CD4-positive, alpha-beta memory T cell (primary cell): Measurements from ENCODE around the gene PIGBOS1. TPM values are rescaled to one million over a fixed set of nuclear protein-coding genes. Genes with fewer than 3 reads are reported as not detected.

Experiments
- CTCF ChIA-PET: fragments of 350-600 bp; sonication (Branson Sonifier 250); formaldehyde crosslinking; loops from one replicate; lab custom pipeline; 2021; ENCODE audit warnings: inconsistent platforms; ENCODE audit not compliant: partially characterized antibody; lab: Charles Lee
- POLR2A ChIA-PET: fragments of 350-600 bp; sonication (Branson Sonifier 250); formaldehyde crosslinking; loops from one replicate; lab custom pipeline; 2021; ENCODE audit not compliant: partially characterized antibody; lab: Charles Lee
- DNase-seq, 5 donors: peaks; one replicate each; pipeline versions ENCODE4 v3.0.0 to v3.0.0-alpha.2; 2020 to 2022; ENCODE audit warnings: mixed read lengths in 1 of 5
- H3K27ac ChIP-seq: one replicate; pipeline ENCODE4 v1.7.0; 2013; ENCODE audit warnings: low read depth, low read length
- H3K27me3 ChIP-seq: 2 replicates; pipeline ENCODE4 v1.7.0; 2013; ENCODE audit warnings: mild to moderate bottlenecking, low read length, moderate library complexity; ENCODE audit not compliant: insufficient read depth
- H3K36me3 ChIP-seq: 2 replicates; pipeline ENCODE4 v1.7.0; 2013; ENCODE audit warnings: mild to moderate bottlenecking, low read length, moderate library complexity; ENCODE audit not compliant: insufficient read depth
- H3K4me1 ChIP-seq: 2 replicates; pipeline ENCODE4 v1.7.0; 2013; ENCODE audit warnings: mild to moderate bottlenecking, low read length, moderate library complexity; ENCODE audit not compliant: insufficient read depth
- H3K4me3 ChIP-seq, 2 donors: one replicate each; pipeline ENCODE4 v1.7.0; 2013; ENCODE audit warnings: low read length in 2 of 2, mild to moderate bottlenecking in 1 of 2
- H3K9me3 ChIP-seq, 2 donors: one replicate each; pipeline ENCODE4 v1.7.0; 2013; ENCODE audit warnings: low read length in 2 of 2, control low read depth in 1 of 2; ENCODE audit not compliant: control insufficient read depth in 1 of 2
- H3K27ac Mint-ChIP-seq, 7 donors: one replicate each; pipeline ENCODE4 v1.8.0; 2020 to 2021; ENCODE audit warnings: mixed read lengths in 7 of 7, mild to moderate bottlenecking in 6 of 7, inconsistent platforms in 3 of 7, moderate library complexity in 3 of 7
- H3K27me3 Mint-ChIP-seq, 2 donors: one replicate each; pipeline ENCODE4 v1.8.0; 2020 to 2021; ENCODE audit warnings: mixed read lengths in 2 of 2
- H3K36me3 Mint-ChIP-seq, 2 donors: one replicate each; pipeline ENCODE4 v1.8.0; 2020 to 2021; ENCODE audit warnings: mixed read lengths in 2 of 2, inconsistent platforms in 1 of 2, mild to moderate bottlenecking in 1 of 2
- H3K4me1 Mint-ChIP-seq, 4 donors: one replicate each; pipeline ENCODE4 v1.8.0; 2020 to 2021; ENCODE audit warnings: mixed read lengths in 4 of 4, mild to moderate bottlenecking in 1 of 4
- H3K4me3 Mint-ChIP-seq, 8 donors: one replicate each; pipeline ENCODE4 v1.8.0; 2020 to 2021; ENCODE audit warnings: mixed read lengths in 8 of 8, mild to moderate bottlenecking in 7 of 8, moderate library complexity in 6 of 8, inconsistent platforms in 3 of 8
- H3K9me3 Mint-ChIP-seq, 8 donors: one replicate each; pipeline ENCODE4 v1.8.0; 2020 to 2021; ENCODE audit warnings: mixed read lengths in 8 of 8, mild to moderate bottlenecking in 5 of 8, inconsistent platforms in 3 of 8, moderate library complexity in 1 of 8
- intact Hi-C: fragments of 100-400 bp; cut with micrococcal nuclease; formaldehyde crosslinking; loops from one replicate; pipeline ENCODE4 v1.15.1; 2023
- polyA plus RNA-seq, 2 donors: library from polyadenylated mRNA; unstranded; fragments of 300-500 nt; fragmentation: Illumina TruSeq; gene quantifications; one replicate each; pipeline ENCODE4 v1.2.3, GENCODE V29; 2021
- total RNA-seq, 2 experiments: library from RNA; stranded (reverse); gene quantifications; one replicate each; pipeline ENCODE4 v1.2.3, GENCODE V29; 2021

Gene PIGBOS1
- total RNA-seq (10 to 100 TPM; 14.1 to 20.3 TPM), polyA plus RNA-seq (10 to 100 TPM; 27.8 to 37.8 TPM)

DNA sequence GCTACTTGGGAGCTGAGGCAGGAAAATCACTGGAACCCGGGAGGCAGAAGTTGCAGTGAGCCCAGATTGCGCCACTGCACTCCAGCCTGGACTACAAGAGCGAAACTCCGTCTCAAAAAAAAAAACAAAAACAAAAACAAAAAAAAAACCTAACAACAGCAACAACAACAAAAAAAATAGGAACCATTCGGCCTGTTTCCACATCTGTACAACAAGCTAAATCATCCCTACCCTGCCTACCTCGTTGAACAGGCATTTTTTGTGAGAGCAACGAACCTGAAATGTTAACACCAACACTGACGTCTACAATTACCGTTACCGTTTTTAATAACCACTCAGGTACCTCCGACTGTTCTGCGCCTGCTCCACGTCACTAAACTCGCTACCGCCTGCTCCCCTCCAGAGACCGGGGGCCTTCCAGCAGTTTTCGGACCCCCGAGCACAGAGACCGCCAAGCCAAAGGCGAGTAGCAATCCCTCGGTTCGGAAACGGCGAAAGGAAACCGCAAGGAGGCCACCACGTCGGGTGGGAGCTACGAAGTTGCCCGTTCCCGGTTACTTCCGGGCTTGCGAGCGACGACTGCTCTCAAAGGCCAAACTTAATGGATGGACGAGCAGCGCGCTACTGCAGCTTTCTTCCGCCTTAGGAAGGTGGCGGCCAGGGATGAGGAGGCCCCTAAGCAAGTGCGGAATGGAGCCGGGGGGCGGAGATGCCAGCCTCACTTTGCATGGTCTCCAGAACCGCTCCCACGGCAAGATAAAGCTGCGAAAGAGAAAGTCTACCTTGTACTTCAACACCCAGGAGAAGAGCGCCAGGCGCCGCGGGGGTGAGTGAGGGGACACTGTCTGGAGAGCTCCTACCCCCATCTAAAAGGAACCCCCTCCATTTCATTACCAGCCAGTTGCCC is at the start of gene PIGBOS1, which contains the start of gene PIGB:
Gene PIGBOS1, minus strand, starts transcription at position 536 of the 907 bp plus-strand sequence. CDS start 1,331 bp downstream, outside the sequence.
Gene PIGB, plus strand, starts transcription at position 635 of the 907 bp plus-strand sequence. Its CDS starts 29 bp downstream, at position 664.
- ChIA-PET CTCF (interaction anchor here (0.8 to 2.2 kb wide), 12 partner anchors 8 to 124 kb away, joined by 3 to 14 read pairs (median 4); partner anchors contain the start of genes CCPG1, PIERCE2 and RSL24D1), POLR2A (interaction anchor here (0.7 to 3.3 kb wide), 21 partner anchors 9 to 925 kb away, joined by 3 to 48 read pairs (median 5); partner anchors contain the start of genes CCPG1, PIERCE2, RAB27A and RSL24D1)
- Mint-ChIP-seq H3K27ac (peak within 1 kb of the TSS; percentile 99 to 100 (median 100)), H3K4me3 (peak within 1 kb of the TSS; percentile 96 to 100 (median 98)), H3K36me3 (peaks cover 27 to 37% of the 10 kb centered on the region in 2 donors), H3K9me3 (peaks cover 0 to 6% (median 0%) of the 10 kb centered on the region in 8 donors), H3K27me3 (no peaks in the 10 kb centered on the region), H3K4me1 (peaks cover 44 to 82% (median 64%) of the 10 kb centered on the region in 4 donors)
- peak within 1 kb of the TSS; percentile 93 for H3K27ac ChIP-seq
- H3K4me3 ChIP-seq, result peak within 1 kb of the TSS; percentile 98 to 100
- H3K27me3 ChIP-seq, result no peaks in the 10 kb centered on the region
- peak; percentile 83 to 88 (median 87) for DNase-seq
- peaks cover 61% of the 10 kb centered on the region for H3K4me1 ChIP-seq
- no peaks in the 10 kb centered on the region for H3K36me3 ChIP-seq
- H3K9me3 ChIP-seq, result no peaks in the 10 kb centered on the region
- intact Hi-C loops, result loop anchor here (1.0 to 2.0 kb wide), 4 partner anchors 28 to 122 kb away; partner anchors contain the start of genes CCPG1 and PIERCE2

DNA sequence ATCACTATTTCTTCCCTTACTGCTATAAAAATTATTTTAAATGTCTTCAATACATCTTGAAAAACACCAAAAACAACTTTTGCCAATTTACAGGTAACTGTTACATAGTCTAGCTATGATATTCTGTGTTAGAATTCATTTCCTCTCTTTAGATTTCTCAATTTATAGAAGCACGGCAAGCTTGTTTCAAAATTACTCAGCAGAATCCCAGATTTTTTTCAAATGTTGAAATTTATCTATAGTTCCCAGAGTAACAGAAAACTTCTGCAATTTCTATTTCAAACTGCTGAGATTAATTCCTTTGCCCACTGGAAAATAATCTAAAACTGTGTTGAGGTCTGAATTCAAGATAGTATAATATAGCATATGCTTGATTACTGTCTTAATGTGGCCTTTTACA is 48.1 kb upstream of the PIGBOS1 start:
- DNase-seq, result no peak
- peak overlapping the region in 2 of 7 donors; percentile 10 to 21 for H3K27ac Mint-ChIP-seq
- intact Hi-C loops, result no loop called here
- no peaks in the 10 kb centered on the region for H3K27me3 Mint-ChIP-seq
- H3K4me3 Mint-ChIP-seq, result no peak overlapping the region
- no peaks in the 10 kb centered on the region for H3K9me3 Mint-ChIP-seq
- H3K9me3 ChIP-seq, result no peaks in the 10 kb centered on the region
- H3K4me1 ChIP-seq, result no peaks in the 10 kb centered on the region
- H3K27ac ChIP-seq, result no peak overlapping the region
- no peak overlapping the region for H3K4me3 ChIP-seq
- ChIA-PET CTCF (interaction anchor here (1.4 kb wide), 1 partner anchor 73 kb away, joined by 5 read pairs; no protein-coding TSS in a partner anchor), POLR2A (interaction anchor here (1.3 kb wide), 1 partner anchor 8 kb away, joined by 3 read pairs; no protein-coding TSS in a partner anchor)
- peaks cover 5% of the 10 kb centered on the region for H3K36me3 ChIP-seq
- peaks cover 28 to 47% of the 10 kb centered on the region in 2 donors for H3K36me3 Mint-ChIP-seq
- H3K27me3 ChIP-seq, result no peaks in the 10 kb centered on the region
- no peaks in the 10 kb centered on the region for H3K4me1 Mint-ChIP-seq

DNA sequence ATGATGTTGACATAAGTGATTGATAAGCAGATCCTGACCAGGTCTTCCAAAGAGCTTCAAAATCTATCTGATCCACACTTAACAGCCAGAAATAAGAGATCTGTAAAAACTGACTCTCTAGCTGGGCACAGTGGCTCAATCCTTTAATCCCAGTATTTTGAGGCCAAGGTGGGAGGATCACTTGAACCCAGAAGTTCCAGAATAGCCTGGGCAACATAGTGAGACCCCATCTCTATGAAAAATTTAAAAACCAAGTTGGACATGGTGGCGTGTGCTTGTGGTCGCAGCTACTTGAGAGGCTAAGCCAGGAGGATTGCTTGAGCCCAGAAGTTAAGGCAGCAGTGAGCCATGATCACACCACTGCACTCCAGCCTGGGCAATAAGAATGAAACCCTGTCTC is 43.7 kb upstream of the PIGBOS1 start:
- Histone ChIP-seq H3K4me3 (no peak overlapping the region), H3K36me3 (no peaks in the 10 kb centered on the region), H3K4me1 (no peaks in the 10 kb centered on the region), H3K9me3 (no peaks in the 10 kb centered on the region), H3K27me3 (no peaks in the 10 kb centered on the region), H3K27ac (no peak overlapping the region)
- Mint-ChIP-seq H3K27ac (peak overlapping the region in 2 of 7 donors; percentile 3 to 43), H3K27me3 (no peaks in the 10 kb centered on the region), H3K4me3 (no peak overlapping the region), H3K4me1 (no peaks in the 10 kb centered on the region), H3K36me3 (peaks cover 23 to 41% of the 10 kb centered on the region in 2 donors), H3K9me3 (no peaks in the 10 kb centered on the region)
- no peak for DNase-seq
- ChIA-PET POLR2A (interaction anchor here (0.6 kb wide), 1 partner anchor 43 kb away, joined by 3 read pairs; the partner anchor contains the start of genes PIGB and PIGBOS1), CTCF (no interaction called here)
- intact Hi-C loops, result no loop called here

DNA sequence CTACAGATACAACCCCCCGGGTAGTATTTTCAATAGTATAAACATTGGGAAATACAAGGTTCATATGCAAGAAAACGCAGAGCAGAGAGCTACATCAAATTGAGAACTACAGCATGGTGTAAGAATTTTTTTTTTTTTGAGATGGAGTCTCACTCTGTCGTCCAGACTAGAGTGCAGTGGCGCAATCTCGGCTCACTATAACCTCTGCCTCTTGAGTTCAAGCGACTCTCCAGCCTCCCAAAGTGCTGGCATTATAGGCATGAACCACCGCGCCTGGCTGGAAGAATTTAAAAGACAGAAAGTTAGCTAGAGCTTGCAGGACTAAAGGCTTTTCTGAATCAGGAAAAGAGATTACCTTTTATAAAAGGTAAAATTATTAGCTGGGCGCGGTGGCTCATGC is 42.1 kb upstream of the PIGBOS1 start:
- Histone ChIP-seq H3K27ac (no peak overlapping the region), H3K4me3 (no peak overlapping the region), H3K36me3 (peaks cover 6% of the 10 kb centered on the region), H3K9me3 (no peaks in the 10 kb centered on the region), H3K4me1 (no peaks in the 10 kb centered on the region), H3K27me3 (no peaks in the 10 kb centered on the region)
- DNase-seq, result no peak
- H3K27ac Mint-ChIP-seq, result peak overlapping the region in 1 of 7 donors; percentile 4
- intact Hi-C loops, result no loop called here
- no peaks in the 10 kb centered on the region for H3K9me3 Mint-ChIP-seq
- H3K4me3 Mint-ChIP-seq, result no peak overlapping the region
- ChIA-PET POLR2A (interaction anchor here (1.5 kb wide), 1 partner anchor 42 kb away, joined by 4 read pairs; the partner anchor contains the start of genes PIGB and PIGBOS1), CTCF (interaction anchor here (1.8 kb wide), 1 partner anchor 74 kb away, joined by 5 read pairs; no protein-coding TSS in a partner anchor)
- H3K36me3 Mint-ChIP-seq, result peaks cover 30 to 46% of the 10 kb centered on the region in 2 donors
- H3K27me3 Mint-ChIP-seq, result no peaks in the 10 kb centered on the region
- no peaks in the 10 kb centered on the region for H3K4me1 Mint-ChIP-seq

DNA sequence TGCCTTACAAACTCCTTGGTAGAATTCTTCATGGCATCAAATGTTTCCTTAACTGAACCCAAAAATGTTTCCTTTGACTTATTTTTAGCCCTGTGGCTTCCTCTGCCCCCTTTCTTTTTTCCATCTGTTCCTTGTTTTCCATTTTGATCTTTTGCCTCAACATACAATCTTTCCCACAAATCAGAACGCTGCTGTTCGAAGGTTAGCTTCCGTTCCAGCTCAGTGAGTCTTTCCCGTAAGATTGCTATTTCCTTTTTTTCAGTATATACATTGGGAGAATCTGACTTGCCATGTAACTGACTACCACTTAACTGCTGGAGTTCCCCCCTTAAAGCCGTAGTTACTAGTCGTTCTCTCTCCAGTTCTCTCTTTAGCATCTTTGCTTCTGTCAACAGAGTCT is 41.3 kb upstream of the PIGBOS1 start:
- H3K27ac ChIP-seq, result no peak overlapping the region
- no peaks in the 10 kb centered on the region for H3K9me3 ChIP-seq
- H3K4me3 ChIP-seq, result no peak overlapping the region
- H3K4me1 ChIP-seq, result no peaks in the 10 kb centered on the region
- CTCF ChIA-PET, result interaction anchor here (1.8 kb wide), 1 partner anchor 75 kb away, joined by 5 read pairs; no protein-coding TSS in a partner anchor
- POLR2A ChIA-PET, result interaction anchor here (1.5 kb wide), 1 partner anchor 41 kb away, joined by 4 read pairs; the partner anchor contains the start of genes PIGB and PIGBOS1
- Mint-ChIP-seq H3K4me1 (no peaks in the 10 kb centered on the region), H3K27ac (peak overlapping the region in 4 of 7 donors; percentile 4 to 69 (median 22)), H3K9me3 (no peaks in the 10 kb centered on the region), H3K27me3 (no peaks in the 10 kb centered on the region), H3K4me3 (no peak overlapping the region), H3K36me3 (peaks cover 34 to 51% of the 10 kb centered on the region in 2 donors)
- H3K27me3 ChIP-seq, result no peaks in the 10 kb centered on the region
- H3K36me3 ChIP-seq, result peaks cover 6% of the 10 kb centered on the region
- no peak for DNase-seq
- intact Hi-C loops, result no loop called here

DNA sequence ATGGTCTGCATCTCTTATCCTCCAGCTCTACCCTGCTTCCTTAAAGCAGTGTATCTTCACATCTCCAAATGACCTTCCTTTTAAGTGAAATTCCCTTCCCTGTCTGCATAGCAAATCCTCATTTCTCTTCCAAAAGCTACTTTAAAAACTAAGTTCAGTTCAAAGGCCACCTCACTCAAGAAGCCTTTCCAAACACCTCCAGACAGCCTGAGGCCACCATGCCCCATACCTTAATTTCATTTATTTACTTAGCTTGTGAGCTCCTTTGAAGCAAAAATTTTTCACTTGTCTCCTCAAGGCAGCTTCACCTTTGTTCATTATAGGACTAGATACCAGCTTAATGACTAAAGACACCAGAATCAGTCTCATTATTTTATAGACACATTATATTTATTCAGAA is 39.5 kb upstream of the PIGBOS1 start:
- H3K4me3 Mint-ChIP-seq, result no peak overlapping the region
- POLR2A ChIA-PET, result interaction anchor here (0.7 to 1.1 kb wide), 3 partner anchors 9 to 161 kb away, joined by 3 read pairs; partner anchors contain the start of genes PIGB and PIGBOS1
- Histone ChIP-seq H3K27ac (no peak overlapping the region), H3K9me3 (no peaks in the 10 kb centered on the region), H3K4me3 (no peak overlapping the region), H3K36me3 (peaks cover 6% of the 10 kb centered on the region), H3K27me3 (no peaks in the 10 kb centered on the region), H3K4me1 (no peaks in the 10 kb centered on the region)
- no peaks in the 10 kb centered on the region for H3K27me3 Mint-ChIP-seq
- CTCF ChIA-PET, result interaction anchor here (0.9 to 2.3 kb wide), 4 partner anchors 15 to 140 kb away, joined by 3 to 8 read pairs (median 6); no protein-coding TSS in a partner anchor
- H3K27ac Mint-ChIP-seq, result peak overlapping the region in 6 of 7 donors; percentile 10 to 61 (median 39)
- H3K36me3 Mint-ChIP-seq, result peaks cover 32 to 59% of the 10 kb centered on the region in 2 donors
- no peaks in the 10 kb centered on the region for H3K4me1 Mint-ChIP-seq
- H3K9me3 Mint-ChIP-seq, result no peaks in the 10 kb centered on the region
- intact Hi-C loops, result no loop called here
- no peak for DNase-seq
